ENCODE data around the gene FRS3. TPM values are rescaled to one million over a fixed set of nuclear protein-coding genes. Genes with fewer than 3 reads are reported as not detected.

The FRS3 gene
- total RNA-seq, 1 donor from 2014 or later = 0.99 TPM

- DNase-seq = no peak
These were observed 51.4 kb downstream of the FRS3 start for GRCh38 chr6:41728073-41728936.

- DNase-seq = no peak
These were observed 52.0 kb downstream of the FRS3 start for GRCh38 chr6:41727705-41728072.

GRCh38 chr6:41726876-41727275, 52.8 kb downstream of the FRS3 start:
- DNase-seq = no peak

- no peak for DNase-seq
These were observed 54.9 kb downstream of the FRS3 start for GRCh38 chr6:41724586-41725501.

- no peak for DNase-seq
These were observed 55.5 kb downstream of the FRS3 start for GRCh38 chr6:41724228-41724580.

- DNase-seq = peak; percentile 16
These were observed 56.0 kb downstream of the FRS3 start for GRCh38 chr6:41723530-41724227.

- DNase-seq = no peak
These were observed 56.7 kb downstream of the FRS3 start for GRCh38 chr6:41722969-41723529.

- DNase-seq = no peak
These were observed 58.3 kb downstream of the FRS3 start for GRCh38 chr6:41721414-41721813.

GRCh38 chr6:41720783-41721182, 58.9 kb downstream of the FRS3 start:
- DNase-seq = no peak

- no peak for DNase-seq
These were observed 59.5 kb downstream of the FRS3 start for GRCh38 chr6:41720262-41720620.

Small RNA genes within 50 kb of the gene (small RNA-seq; reads per million reads assigned to genes)
- gene AL365205.2 (ENCODE audit: low replicate concordance) (not detected), gene AL365205.3 (ENCODE audit: low replicate concordance) (not detected)

Other genes with a start within 250 kb of the FRS3 start
- 2.0 TPM for gene FOXP4, start 233.5 kb downstream of the FRS3 start, total RNA-seq
- gene MDFI, start 141.4 kb downstream of the FRS3 start, total RNA-seq = 33.7 TPM
- 4.2 TPM for gene TFEB, start 44.3 kb downstream of the FRS3 start, total RNA-seq
- not detected for gene PGC, start 32.5 kb downstream of the FRS3 start, total RNA-seq
- 2.4 TPM for gene PRICKLE4, start 882 bp upstream of the FRS3 start, total RNA-seq
- gene TOMM6, start 7.8 kb upstream of the FRS3 start, total RNA-seq = 46.5 TPM
- 5.0 TPM for gene USP49, start 115.5 kb upstream of the FRS3 start, total RNA-seq
- gene MED20, start 141.2 kb upstream of the FRS3 start, total RNA-seq = 16.7 TPM
- gene BYSL, start 141.6 kb upstream of the FRS3 start, total RNA-seq = 14.4 TPM
- gene CCND3, start 161.9 kb upstream of the FRS3 start, total RNA-seq = 26.2 TPM

Measured in skin of body (tissue), 3 donors.